ENCODE data around the gene PIK3R6. TPM values are rescaled to one million over a fixed set of nuclear protein-coding genes. Genes with fewer than 3 reads are reported as not detected.

PIK3R6 gene
- polyA plus RNA-seq, 1 of the 3 experiments (the other 2 are of a cell fraction): 0.03 TPM

DNA sequence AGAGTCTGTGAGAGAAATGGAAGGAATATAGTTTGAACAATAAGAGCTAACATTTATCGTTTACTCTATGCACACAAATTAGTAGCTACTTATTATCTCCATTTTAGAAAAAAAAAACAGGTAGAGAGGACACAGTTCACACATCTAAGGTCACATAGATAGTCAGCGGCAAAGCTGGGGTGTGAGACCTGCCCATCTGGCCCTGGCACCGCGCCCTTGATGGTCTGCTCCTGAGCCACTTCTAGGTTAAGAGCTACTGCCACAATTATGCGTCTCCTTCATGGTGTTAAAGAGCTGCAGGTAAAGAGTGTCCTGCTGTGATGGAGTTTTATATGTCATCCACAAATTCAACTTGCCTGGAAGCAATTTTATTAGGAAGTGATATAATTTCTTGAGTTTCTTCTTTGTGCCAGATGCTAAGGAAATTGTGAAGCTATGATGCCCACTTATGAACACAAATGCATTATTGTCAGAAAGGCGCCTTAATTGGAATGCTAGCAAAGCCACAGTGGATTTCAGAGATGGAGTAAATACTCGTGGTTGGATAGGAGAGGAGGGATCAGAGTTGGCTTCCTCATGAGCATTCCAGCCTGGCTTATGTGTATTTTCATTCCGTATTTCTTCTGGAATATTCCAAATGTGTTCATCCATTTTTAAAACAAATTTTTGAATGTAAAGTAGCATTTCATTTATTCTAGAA, 47.0 kb downstream of the PIK3R6 start (continued):
- TF ChIP-seq, protein P1, sequence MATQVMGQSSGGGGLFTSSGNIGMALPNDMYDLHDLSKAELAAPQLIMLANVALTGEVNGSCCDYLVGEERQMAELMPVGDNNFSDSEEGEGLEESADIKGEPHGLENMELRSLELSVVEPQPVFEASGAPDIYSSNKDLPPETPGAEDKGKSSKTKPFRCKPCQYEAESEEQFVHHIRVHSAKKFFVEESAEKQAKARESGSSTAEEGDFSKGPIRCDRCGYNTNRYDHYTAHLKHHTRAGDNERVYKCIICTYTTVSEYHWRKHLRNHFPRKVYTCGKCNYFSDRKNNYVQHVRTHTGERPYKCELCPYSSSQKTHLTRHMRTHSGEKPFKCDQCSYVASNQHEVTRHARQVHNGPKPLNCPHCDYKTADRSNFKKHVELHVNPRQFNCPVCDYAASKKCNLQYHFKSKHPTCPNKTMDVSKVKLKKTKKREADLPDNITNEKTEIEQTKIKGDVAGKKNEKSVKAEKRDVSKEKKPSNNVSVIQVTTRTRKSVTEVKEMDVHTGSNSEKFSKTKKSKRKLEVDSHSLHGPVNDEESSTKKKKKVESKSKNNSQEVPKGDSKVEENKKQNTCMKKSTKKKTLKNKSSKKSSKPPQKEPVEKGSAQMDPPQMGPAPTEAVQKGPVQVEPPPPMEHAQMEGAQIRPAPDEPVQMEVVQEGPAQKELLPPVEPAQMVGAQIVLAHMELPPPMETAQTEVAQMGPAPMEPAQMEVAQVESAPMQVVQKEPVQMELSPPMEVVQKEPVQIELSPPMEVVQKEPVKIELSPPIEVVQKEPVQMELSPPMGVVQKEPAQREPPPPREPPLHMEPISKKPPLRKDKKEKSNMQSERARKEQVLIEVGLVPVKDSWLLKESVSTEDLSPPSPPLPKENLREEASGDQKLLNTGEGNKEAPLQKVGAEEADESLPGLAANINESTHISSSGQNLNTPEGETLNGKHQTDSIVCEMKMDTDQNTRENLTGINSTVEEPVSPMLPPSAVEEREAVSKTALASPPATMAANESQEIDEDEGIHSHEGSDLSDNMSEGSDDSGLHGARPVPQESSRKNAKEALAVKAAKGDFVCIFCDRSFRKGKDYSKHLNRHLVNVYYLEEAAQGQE (IDR thresholded peaks at IDR 0.05; ENCODE audit: low read depth, low read length): no peak
- TF ChIP-seq MXI1 (IDR thresholded peaks at IDR 0.05; ENCODE audit: low read depth, low read length): no peak
- TF ChIP-seq NFIC (IDR thresholded peaks at IDR 0.05; ENCODE audit: borderline replicate concordance): no peak
- TF ChIP-seq, protein P2, sequence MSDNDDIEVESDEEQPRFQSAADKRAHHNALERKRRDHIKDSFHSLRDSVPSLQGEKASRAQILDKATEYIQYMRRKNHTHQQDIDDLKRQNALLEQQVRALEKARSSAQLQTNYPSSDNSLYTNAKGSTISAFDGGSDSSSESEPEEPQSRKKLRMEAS (IDR thresholded peaks at IDR 0.05; ENCODE audit: low read depth): no peak

DNA sequence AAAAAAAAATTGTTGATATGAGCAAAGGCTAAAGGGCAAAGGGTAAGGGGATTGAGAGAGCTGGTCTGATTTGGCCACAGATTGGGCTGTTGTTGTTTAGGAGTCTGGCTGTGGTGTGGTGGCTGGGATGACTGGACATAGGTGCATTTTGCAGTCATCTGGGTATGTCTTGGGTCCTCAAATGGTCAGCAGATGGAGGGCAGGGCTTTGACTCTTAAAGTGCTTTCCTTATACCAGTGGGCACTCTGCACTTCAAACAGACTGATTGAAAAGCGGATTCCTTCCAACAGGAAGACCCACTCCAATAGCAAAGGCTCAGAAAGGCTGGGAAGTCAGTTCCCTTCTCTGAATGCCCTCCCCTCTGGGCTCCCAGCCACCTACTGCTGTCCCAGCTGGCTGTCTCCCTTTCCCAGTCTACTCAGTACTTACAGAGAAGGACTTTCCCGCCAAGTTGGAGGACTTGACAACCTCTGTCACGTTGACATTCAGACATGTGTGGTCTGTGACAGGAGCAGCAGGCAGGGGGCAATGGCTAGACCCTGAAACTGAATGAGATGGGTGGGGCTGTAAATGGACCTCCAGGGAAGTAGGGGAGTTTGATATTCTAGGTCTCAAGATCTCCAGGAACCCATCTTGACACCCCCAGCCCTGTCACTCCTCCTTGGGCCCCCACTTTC, 48.7 kb downstream of the PIK3R6 start:
- Histone ChIP-seq H3F3A (replicated peaks; ENCODE audit: insufficient read depth) (no peaks in the 10 kb centered on the region), H4K20me1 (ENCODE audit: insufficient read depth) (no peaks in the 10 kb centered on the region), H3K27me3 (ENCODE audit: insufficient read depth) (peaks cover 39% of the 10 kb centered on the region; the same call in 1 of the 2 replicates), H2AFZ (ENCODE audit: low read depth) (no peak overlapping the region), H3K36me3 (replicated peaks in 1 of 2; ENCODE audit: control insufficient read depth in 1 of 2, insufficient read depth in 2 of 2, low read length in 1 of 2) (no peaks in the 10 kb centered on the region), H3K4me2 (no peak overlapping the region), H3K4me3 (ENCODE audit: low read depth in 2 of 2, low read length in 1 of 2) (no peak overlapping the region), H3K9ac (no peak overlapping the region), H3K27ac (ENCODE audit: low read depth in 2 of 2, low read length in 1 of 2) (no peak overlapping the region), H3K9me2 (no peaks in the 10 kb centered on the region), H3K4me1 (ENCODE audit: control insufficient read depth in 1 of 2, insufficient read depth in 2 of 2, low read depth in 1 of 2, low read length in 1 of 2) (no peaks in the 10 kb centered on the region), H3K79me2 (ENCODE audit: insufficient read depth) (no peaks in the 10 kb centered on the region), H3K9me3 (no peaks in the 10 kb centered on the region)
- CTCF ChIA-PET: no interaction called here
- DNase-seq: no peak
- TF ChIP-seq ELF1 (IDR thresholded peaks at IDR 0.05) (no peak), NFIC (IDR thresholded peaks at IDR 0.05; ENCODE audit: borderline replicate concordance) (no peak), TAF1 (IDR thresholded peaks at IDR 0.05; ENCODE audit: borderline replicate concordance, low read depth, low read length) (no peak), FOXM1 (IDR thresholded peaks at IDR 0.05; ENCODE audit: low read depth) (no peak), TEAD4 (IDR thresholded peaks at IDR 0.05; ENCODE audit: borderline replicate concordance, insufficient read depth) (no peak), MEF2A (IDR thresholded peaks at IDR 0.05; ENCODE audit: borderline replicate concordance, low read depth) (no peak)
- TF ChIP-seq, protein P2 (IDR thresholded peaks at IDR 0.05; ENCODE audit: low read depth): no peak
- POLR2A ChIA-PET: no interaction called here
- 0% methylated on average over 3 of the region's 3 CpGs for whole genome bisulfite sequencing (ENCODE audit: low lambda C conversion rate)

DNA sequence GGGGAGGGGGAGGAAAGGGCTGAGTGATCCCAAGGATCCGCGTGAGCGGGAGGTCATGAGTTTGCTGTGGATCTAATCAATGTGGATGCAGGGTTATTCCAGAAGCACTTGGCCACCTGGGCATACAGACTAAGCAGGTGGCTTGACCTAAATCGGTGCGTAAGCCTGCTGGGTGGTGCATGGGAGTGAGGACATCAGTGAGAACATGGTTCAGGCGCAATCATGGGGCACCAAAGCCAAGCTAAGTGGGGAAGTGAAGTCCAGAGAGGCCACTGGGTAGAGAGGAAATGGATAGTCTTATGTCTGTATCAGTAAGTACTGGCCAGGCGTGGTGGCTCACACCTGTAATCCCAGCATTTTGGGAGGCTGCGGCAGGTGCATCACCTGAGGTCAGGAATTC, 49.4 kb downstream of the PIK3R6 start:
- H3K27ac ChIP-seq (ENCODE audit: low read depth in 2 of 2, low read length in 1 of 2): no peak overlapping the region
- no peak overlapping the region for H3K9ac ChIP-seq
- no peaks in the 10 kb centered on the region for H3K9me2 ChIP-seq
- no peaks in the 10 kb centered on the region for H4K20me1 ChIP-seq (ENCODE audit: insufficient read depth)
- no peaks in the 10 kb centered on the region for H3K4me1 ChIP-seq (ENCODE audit: control insufficient read depth in 1 of 2, insufficient read depth in 2 of 2, low read depth in 1 of 2, low read length in 1 of 2)
- CTCF ChIA-PET: no interaction called here
- WGBS (ENCODE audit: low lambda C conversion rate): 23% methylated on average over 8 of the region's 8 CpGs
- H3K9me3 ChIP-seq: no peaks in the 10 kb centered on the region
- H2AFZ ChIP-seq (ENCODE audit: low read depth): no peak overlapping the region
- no peaks in the 10 kb centered on the region for H3F3A ChIP-seq (replicated peaks; ENCODE audit: insufficient read depth)
- H3K36me3 ChIP-seq (replicated peaks in 1 of 2; ENCODE audit: control insufficient read depth in 1 of 2, insufficient read depth in 2 of 2, low read length in 1 of 2): no peaks in the 10 kb centered on the region
- no peak overlapping the region for H3K4me2 ChIP-seq
- DNase-seq: no peak
- POLR2A ChIA-PET: no interaction called here
- peaks cover 37% of the 10 kb centered on the region; the same call in 1 of the 2 replicates for H3K27me3 ChIP-seq (ENCODE audit: insufficient read depth)
- H3K4me3 ChIP-seq (ENCODE audit: low read depth in 2 of 2, low read length in 1 of 2): no peak overlapping the region
- no peaks in the 10 kb centered on the region for H3K79me2 ChIP-seq (ENCODE audit: insufficient read depth)
- TF ChIP-seq, protein P3, sequence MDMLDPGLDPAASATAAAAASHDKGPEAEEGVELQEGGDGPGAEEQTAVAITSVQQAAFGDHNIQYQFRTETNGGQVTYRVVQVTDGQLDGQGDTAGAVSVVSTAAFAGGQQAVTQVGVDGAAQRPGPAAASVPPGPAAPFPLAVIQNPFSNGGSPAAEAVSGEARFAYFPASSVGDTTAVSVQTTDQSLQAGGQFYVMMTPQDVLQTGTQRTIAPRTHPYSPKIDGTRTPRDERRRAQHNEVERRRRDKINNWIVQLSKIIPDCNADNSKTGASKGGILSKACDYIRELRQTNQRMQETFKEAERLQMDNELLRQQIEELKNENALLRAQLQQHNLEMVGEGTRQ (IDR thresholded peaks at IDR 0.05; ENCODE audit: borderline replicate concordance, low read depth, low read length): no peak
- TF ChIP-seq RCOR1 (IDR thresholded peaks at IDR 0.05; ENCODE audit: low read length): no peak
- TF ChIP-seq, protein P4, sequence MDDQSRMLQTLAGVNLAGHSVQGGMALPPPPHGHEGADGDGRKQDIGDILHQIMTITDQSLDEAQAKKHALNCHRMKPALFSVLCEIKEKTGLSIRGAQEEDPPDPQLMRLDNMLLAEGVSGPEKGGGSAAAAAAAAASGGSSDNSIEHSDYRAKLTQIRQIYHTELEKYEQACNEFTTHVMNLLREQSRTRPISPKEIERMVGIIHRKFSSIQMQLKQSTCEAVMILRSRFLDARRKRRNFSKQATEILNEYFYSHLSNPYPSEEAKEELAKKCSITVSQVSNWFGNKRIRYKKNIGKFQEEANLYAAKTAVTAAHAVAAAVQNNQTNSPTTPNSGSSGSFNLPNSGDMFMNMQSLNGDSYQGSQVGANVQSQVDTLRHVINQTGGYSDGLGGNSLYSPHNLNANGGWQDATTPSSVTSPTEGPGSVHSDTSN (IDR thresholded peaks at IDR 0.05): no peak
- no peak for TF ChIP-seq JUND (IDR thresholded peaks at IDR 0.05)
- TF ChIP-seq CHD2 (IDR thresholded peaks at IDR 0.05; ENCODE audit: low read length, partially characterized antibody): no peak
- no peak for TF ChIP-seq SIN3A (IDR thresholded peaks at IDR 0.05; ENCODE audit: borderline replicate concordance, low read depth, low read length)
- TF ChIP-seq POLR2AphosphoS5 (IDR thresholded peaks at IDR 0.05; ENCODE audit: low read depth, low read length): no peak
- TF ChIP-seq TEAD4 (IDR thresholded peaks at IDR 0.05; ENCODE audit: borderline replicate concordance, insufficient read depth): no peak
- TF ChIP-seq, protein P5, sequence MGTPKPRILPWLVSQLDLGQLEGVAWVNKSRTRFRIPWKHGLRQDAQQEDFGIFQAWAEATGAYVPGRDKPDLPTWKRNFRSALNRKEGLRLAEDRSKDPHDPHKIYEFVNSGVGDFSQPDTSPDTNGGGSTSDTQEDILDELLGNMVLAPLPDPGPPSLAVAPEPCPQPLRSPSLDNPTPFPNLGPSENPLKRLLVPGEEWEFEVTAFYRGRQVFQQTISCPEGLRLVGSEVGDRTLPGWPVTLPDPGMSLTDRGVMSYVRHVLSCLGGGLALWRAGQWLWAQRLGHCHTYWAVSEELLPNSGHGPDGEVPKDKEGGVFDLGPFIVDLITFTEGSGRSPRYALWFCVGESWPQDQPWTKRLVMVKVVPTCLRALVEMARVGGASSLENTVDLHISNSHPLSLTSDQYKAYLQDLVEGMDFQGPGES (IDR thresholded peaks at IDR 0.05; ENCODE audit: low read depth, low read length): no peak
- no peak for TF ChIP-seq MEF2A (IDR thresholded peaks at IDR 0.05; ENCODE audit: borderline replicate concordance, low read depth)
